GM06990 (cell line): ENCODE data around the gene KCTD20.

Source experiments
- DNase-seq: peaks from one replicate; pipeline ENCODE4 v3.0.0-alpha.2; 2011; ENCODE audit not compliant: insufficient read length; ENCODE audit errors: extremely low read depth
- H3K27me3 ChIP-seq: replicated peaks from 2 replicates; pipeline ENCODE4 v1.6.0; 2011; ENCODE audit warnings: low read length; ENCODE audit not compliant: control insufficient read depth, insufficient read depth
- H3K36me3 ChIP-seq: 2 replicates; pipeline ENCODE4 v1.5.1; 2011; ENCODE audit warnings: low read length; ENCODE audit not compliant: control insufficient read depth, insufficient read depth
- H3K4me3 ChIP-seq: replicated peaks from 2 replicates; pipeline ENCODE4 v1.5.1; 2011; ENCODE audit warnings: low read depth, mild to moderate bottlenecking, control low read depth, low read length
- TF ChIP-seq, protein P1 (sequence below): IDR thresholded peaks from 2 replicates; pipeline ENCODE4 v1.5.1; 2011; ENCODE audit warnings: low read length, control low read depth, mild to moderate bottlenecking, inconsistent platforms; ENCODE audit not compliant: insufficient read depth, poor library complexity, severe bottlenecking

Gene KCTD20

GRCh38 chr6:36484736-36485135 is 41.9 kb downstream of the KCTD20 start:
- no peak overlapping the region for H3K4me3 ChIP-seq
- TF ChIP-seq, protein P1, sequence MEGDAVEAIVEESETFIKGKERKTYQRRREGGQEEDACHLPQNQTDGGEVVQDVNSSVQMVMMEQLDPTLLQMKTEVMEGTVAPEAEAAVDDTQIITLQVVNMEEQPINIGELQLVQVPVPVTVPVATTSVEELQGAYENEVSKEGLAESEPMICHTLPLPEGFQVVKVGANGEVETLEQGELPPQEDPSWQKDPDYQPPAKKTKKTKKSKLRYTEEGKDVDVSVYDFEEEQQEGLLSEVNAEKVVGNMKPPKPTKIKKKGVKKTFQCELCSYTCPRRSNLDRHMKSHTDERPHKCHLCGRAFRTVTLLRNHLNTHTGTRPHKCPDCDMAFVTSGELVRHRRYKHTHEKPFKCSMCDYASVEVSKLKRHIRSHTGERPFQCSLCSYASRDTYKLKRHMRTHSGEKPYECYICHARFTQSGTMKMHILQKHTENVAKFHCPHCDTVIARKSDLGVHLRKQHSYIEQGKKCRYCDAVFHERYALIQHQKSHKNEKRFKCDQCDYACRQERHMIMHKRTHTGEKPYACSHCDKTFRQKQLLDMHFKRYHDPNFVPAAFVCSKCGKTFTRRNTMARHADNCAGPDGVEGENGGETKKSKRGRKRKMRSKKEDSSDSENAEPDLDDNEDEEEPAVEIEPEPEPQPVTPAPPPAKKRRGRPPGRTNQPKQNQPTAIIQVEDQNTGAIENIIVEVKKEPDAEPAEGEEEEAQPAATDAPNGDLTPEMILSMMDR: no peak
- no peaks in the 10 kb centered on the region for H3K27me3 ChIP-seq
- DNase-seq: no peak
- peaks cover 13% of the 10 kb centered on the region for H3K36me3 ChIP-seq

DNA sequence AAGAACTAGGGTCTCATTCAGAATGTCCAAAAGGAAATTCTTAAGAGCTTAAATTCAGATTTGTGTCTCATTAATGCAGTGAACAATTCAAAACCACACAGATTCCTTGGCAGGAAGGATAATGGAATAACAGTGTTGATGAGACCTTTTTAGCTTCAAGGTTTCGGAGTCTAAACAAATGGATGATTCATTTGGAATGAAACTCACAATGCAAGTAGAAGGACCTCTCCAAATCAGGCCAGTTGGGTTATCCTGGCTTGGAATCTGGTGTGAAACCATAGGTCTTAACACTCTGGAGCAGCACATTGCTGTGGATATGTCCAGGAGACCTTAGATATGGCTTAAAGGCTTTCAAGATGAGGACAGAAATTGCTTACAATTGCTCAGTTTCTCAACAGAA is 44.9 kb downstream of the KCTD20 start:
- Histone ChIP-seq H3K4me3 (no peak overlapping the region), H3K36me3 (peaks cover 12% of the 10 kb centered on the region), H3K27me3 (no peaks in the 10 kb centered on the region)
- DNase-seq: no peak
- TF ChIP-seq, protein P1: no peak

DNA sequence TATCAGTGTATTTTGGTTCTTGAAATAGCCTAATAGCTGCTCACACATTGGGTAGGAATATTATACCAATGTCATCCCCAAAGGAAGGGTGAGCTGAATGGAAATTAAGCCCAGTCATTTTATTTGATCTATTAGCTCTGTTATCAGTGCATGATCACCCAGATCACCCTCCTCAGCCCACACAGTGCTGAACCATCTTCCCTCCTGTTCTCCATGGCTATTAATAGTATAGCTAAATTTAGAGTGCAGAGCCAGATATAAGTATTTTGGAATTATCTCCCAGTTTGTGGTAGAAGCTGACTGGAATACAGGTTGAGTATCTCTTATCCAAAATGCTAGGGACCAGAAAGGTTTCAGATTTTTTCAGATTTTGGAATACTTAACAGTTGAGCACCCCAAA is 45.4 kb downstream of the KCTD20 start:
- Histone ChIP-seq H3K4me3 (no peak overlapping the region), H3K36me3 (peaks cover 12% of the 10 kb centered on the region), H3K27me3 (no peaks in the 10 kb centered on the region)
- DNase-seq: no peak
- TF ChIP-seq, protein P1: no peak

- DNase-seq: no peak
- no peaks in the 10 kb centered on the region for H3K27me3 ChIP-seq
- TF ChIP-seq, protein P1: no peak
- H3K36me3 ChIP-seq: peaks cover 12% of the 10 kb centered on the region
- no peak overlapping the region for H3K4me3 ChIP-seq
Observed at GRCh38 chr6:36489426-36489825, 46.6 kb downstream of the KCTD20 start.

GRCh38 chr6:36491378-36491965 is 48.7 kb downstream of the KCTD20 start:
- DNase-seq: no peak
- H3K4me3 ChIP-seq: no peak overlapping the region
- no peaks in the 10 kb centered on the region for H3K27me3 ChIP-seq
- peaks cover 10% of the 10 kb centered on the region for H3K36me3 ChIP-seq
- TF ChIP-seq, protein P1: no peak

DNA sequence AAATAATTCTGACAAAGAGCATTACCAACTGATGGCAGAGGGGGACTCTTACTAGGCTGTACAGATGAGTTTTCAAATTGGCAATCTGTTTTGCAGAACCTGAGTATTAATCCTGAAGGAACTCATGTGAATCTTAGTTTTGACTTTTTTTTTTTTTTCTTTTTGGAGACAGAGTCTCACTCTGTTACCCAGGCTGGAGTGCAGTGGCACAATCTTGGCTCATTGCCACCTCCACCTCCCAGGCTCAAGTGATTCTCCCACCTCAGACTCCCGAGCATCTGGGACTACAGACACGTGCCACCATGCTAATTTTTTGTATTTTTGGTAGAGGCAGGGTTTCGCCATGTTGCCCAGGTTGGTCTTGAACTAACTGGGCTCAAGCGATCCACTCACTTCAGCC is 49.3 kb downstream of the KCTD20 start:
- no peak for DNase-seq
- H3K27me3 ChIP-seq: no peaks in the 10 kb centered on the region
- peaks cover 6% of the 10 kb centered on the region for H3K36me3 ChIP-seq
- H3K4me3 ChIP-seq: no peak overlapping the region
- TF ChIP-seq, protein P1: no peak
